KMS-11 (cell line): Measurements from ENCODE around the gene SYT17.

Experiments
- H2AFZ ChIP-seq: fragments of 200-600 bp; sonication (generic); 2 replicates; pipeline ENCODE4 v1.6.1; 2016; ENCODE audit warnings: antibody characterized with exemption, mixed run types, low read depth
- H3K27ac ChIP-seq: fragments of 200-600 bp; sonication (generic); 2 replicates; pipeline ENCODE4 v1.6.1; 2016; ENCODE audit warnings: mild to moderate bottlenecking, mixed run types
- H3K27me3 ChIP-seq: fragments of 200-600 bp; sonication (generic); 2 replicates; pipeline ENCODE4 v1.6.1; 2017; ENCODE audit warnings: mild to moderate bottlenecking, low read depth, mixed run types, moderate library complexity; ENCODE audit not compliant: insufficient read depth
- H3K36me3 ChIP-seq: fragments of 200-600 bp; sonication (generic); 2 replicates; pipeline ENCODE4 v1.6.1; 2017; ENCODE audit warnings: mild to moderate bottlenecking, mixed run types; ENCODE audit not compliant: insufficient read depth
- H3K4me1 ChIP-seq: fragments of 200-600 bp; sonication (generic); 2 replicates; pipeline ENCODE4 v1.6.1; 2016; ENCODE audit warnings: mild to moderate bottlenecking, low read depth, mixed run types; ENCODE audit not compliant: poor library complexity, severe bottlenecking
- H3K4me2 ChIP-seq: fragments of 200-600 bp; sonication (generic); 2 replicates; pipeline ENCODE4 v1.7.0; 2016; ENCODE audit warnings: mild to moderate bottlenecking, mixed run types
- H3K4me3 ChIP-seq: fragments of 200-600 bp; sonication (generic); IDR thresholded peaks from 2 replicates; pipeline ENCODE4 v1.6.1; 2017; ENCODE audit warnings: low read depth, low read length, mixed read lengths; ENCODE audit not compliant: insufficient read depth
- H3K79me2 ChIP-seq: fragments of 200-600 bp; sonication (generic); 2 replicates; pipeline ENCODE4 v1.6.1; 2016; ENCODE audit warnings: low read depth, mixed run types; ENCODE audit not compliant: insufficient read depth
- H3K9ac ChIP-seq: fragments of 200-600 bp; sonication (generic); 2 replicates; pipeline ENCODE4 v1.6.1; 2016; ENCODE audit warnings: mild to moderate bottlenecking, mixed run types
- H4K20me1 ChIP-seq: fragments of 200-600 bp; sonication (generic); 2 replicates; pipeline ENCODE4 v1.6.1; 2016; ENCODE audit warnings: mild to moderate bottlenecking, mixed run types; ENCODE audit not compliant: insufficient read depth
- CTCF ChIP-seq: fragments of 200-600 bp; sonication (generic); conservative IDR thresholded peaks from 2 replicates; pipeline ENCODE4 v1.6.1; 2017; ENCODE audit warnings: low read depth, mild to moderate bottlenecking, antibody characterized with exemption, low read length, moderate library complexity, mixed read lengths

The SYT17 gene

GRCh38 chr16:19223235-19224170, 55.5 kb downstream of the SYT17 start:
- Histone ChIP-seq H3K4me3 (no peak overlapping the region), H3K36me3 (no peaks in the 10 kb centered on the region; the same call in 1 of the 2 replicates), H4K20me1 (no peaks in the 10 kb centered on the region), H3K27ac (no peak overlapping the region), H3K79me2 (no peaks in the 10 kb centered on the region), H3K9ac (no peak overlapping the region), H3K4me2 (no peak overlapping the region), H3K27me3 (no peaks in the 10 kb centered on the region), H3K4me1 (no peaks in the 10 kb centered on the region), H2AFZ (no peak overlapping the region)
- peak; percentile 73 for TF ChIP-seq CTCF

DNA sequence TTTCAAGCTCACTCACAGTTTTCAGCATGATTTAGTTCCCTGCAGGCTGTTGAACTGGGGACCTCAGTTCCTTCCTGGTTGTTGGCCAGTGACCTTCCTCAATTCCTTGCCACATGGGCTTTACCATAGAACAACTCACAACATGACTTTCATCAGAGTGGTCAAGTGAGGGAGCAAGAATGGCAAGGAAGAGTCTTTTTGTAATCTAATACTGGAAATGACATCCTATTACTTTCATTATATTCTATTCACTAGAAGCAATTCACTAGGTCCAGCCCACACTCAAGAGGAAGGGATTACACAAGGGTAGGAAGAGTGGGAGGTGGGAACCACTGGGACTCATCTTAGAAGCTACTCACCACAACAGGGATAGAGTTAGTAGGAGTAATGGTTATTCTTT, 57.6 kb downstream of the SYT17 start:
- no peak overlapping the region for H3K27ac ChIP-seq
- H3K9ac ChIP-seq, result no peak overlapping the region
- H2AFZ ChIP-seq, result no peak overlapping the region
- no peaks in the 10 kb centered on the region for H3K4me1 ChIP-seq
- no peak overlapping the region for H3K4me2 ChIP-seq
- no peaks in the 10 kb centered on the region; the same call in 1 of the 2 replicates for H3K36me3 ChIP-seq
- no peak overlapping the region for H3K4me3 ChIP-seq
- no peak for TF ChIP-seq CTCF
- no peaks in the 10 kb centered on the region for H4K20me1 ChIP-seq
- no peaks in the 10 kb centered on the region for H3K79me2 ChIP-seq
- H3K27me3 ChIP-seq, result no peaks in the 10 kb centered on the region

DNA sequence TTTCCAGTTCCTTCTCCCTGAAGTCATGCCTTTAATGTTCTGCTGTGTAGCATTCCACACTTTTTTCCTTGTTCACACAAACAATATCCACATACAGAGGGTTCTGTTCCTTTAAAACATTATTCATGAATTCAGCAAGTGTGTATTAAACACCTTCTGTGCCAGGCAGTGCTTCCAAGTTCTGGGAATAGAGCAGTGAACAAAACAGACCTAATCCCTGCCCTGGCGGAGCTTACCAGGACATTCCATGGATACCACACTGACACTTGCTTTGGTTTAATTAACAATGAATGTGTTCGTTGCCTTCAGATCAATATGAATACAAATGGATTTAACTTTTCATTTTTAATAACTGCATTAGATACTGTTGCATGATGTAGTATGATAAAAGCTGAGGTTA, 59.6 kb downstream of the SYT17 start:
- no peak overlapping the region for H2AFZ ChIP-seq

DNA sequence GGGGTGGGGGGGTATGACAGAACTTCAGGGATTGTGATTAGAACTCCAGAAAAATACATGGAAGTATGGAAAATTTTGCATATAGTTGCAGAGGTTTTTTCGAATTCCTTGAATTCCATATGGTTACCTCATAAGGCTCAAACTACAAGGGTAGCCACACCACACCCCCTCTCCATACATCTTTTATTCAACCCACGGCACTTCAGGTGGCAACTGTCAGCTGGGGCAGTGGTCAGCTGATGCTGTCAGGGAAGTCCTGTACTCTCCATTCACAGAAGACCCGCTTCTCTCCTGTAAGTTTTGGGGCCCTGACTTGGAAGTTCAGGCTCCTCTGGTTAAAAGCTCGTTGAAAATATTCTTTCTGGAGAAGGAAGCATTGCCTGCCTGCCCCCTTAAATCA, 60.0 kb downstream of the SYT17 start:
- Histone ChIP-seq H3K79me2 (no peaks in the 10 kb centered on the region), H4K20me1 (no peaks in the 10 kb centered on the region), H3K27ac (no peak overlapping the region), H3K36me3 (no peaks in the 10 kb centered on the region), H3K4me2 (no peak overlapping the region), H2AFZ (no peak overlapping the region), H3K27me3 (no peaks in the 10 kb centered on the region), H3K4me3 (no peak overlapping the region), H3K9ac (no peak overlapping the region), H3K4me1 (no peaks in the 10 kb centered on the region)
- no peak for TF ChIP-seq CTCF

More for the DNA sequence above, 59.6 kb downstream of the SYT17 start:
- H3K9ac ChIP-seq, result no peak overlapping the region
- no peaks in the 10 kb centered on the region for H3K4me1 ChIP-seq
- H3K27me3 ChIP-seq, result no peaks in the 10 kb centered on the region
- TF ChIP-seq CTCF, result no peak
- H4K20me1 ChIP-seq, result no peaks in the 10 kb centered on the region
- H3K4me2 ChIP-seq, result no peak overlapping the region
- H3K36me3 ChIP-seq, result no peaks in the 10 kb centered on the region
- no peaks in the 10 kb centered on the region for H3K79me2 ChIP-seq
- H3K27ac ChIP-seq, result no peak overlapping the region
- H3K4me3 ChIP-seq, result no peak overlapping the region
